Keratinocyte (primary cell): ENCODE data around the gene ACSM2A. TPM values are rescaled to one million over a fixed set of nuclear protein-coding genes. Genes with fewer than 3 reads are reported as not detected.
"Not testable (repeated sequence)": the region's sequence is repeated elsewhere in the genome, so short reads cannot be mapped to it uniquely, and the experiment has no call there.

Experiments used
- DNase-seq: peaks from one replicate; pipeline ENCODE4 v3.0.0-alpha.2; 2011; ENCODE audit warnings: low read depth, missing footprints, low spot score
- FAIRE-seq: peaks from 2 replicates; lab custom pipeline; 2011; peaks lifted over from hg19 to GRCh38; lab: Jason Lieb, UNC
- H2AFZ ChIP-seq: 2 replicates; pipeline ENCODE4 v1.6.0; 2012; ENCODE audit warnings: low read length, control low read depth, inconsistent platforms; ENCODE audit not compliant: control insufficient read depth
- H3K27ac ChIP-seq: 2 replicates; pipeline ENCODE4 v1.5.1; 2011; ENCODE audit warnings: low read length; ENCODE audit not compliant: control insufficient read depth, insufficient read depth
- H3K27me3 ChIP-seq: 3 replicates; pipeline ENCODE4 v1.6.0; 2011; ENCODE audit warnings: low read length; ENCODE audit not compliant: control insufficient read depth, insufficient read depth; ENCODE audit errors: extremely low read depth
- H3K36me3 ChIP-seq, 2 experiments: 2 replicates in 1 of 2; 3 replicates in 1 of 2; pipeline ENCODE4 v1.5.1; 2011; ENCODE audit warnings: low read length in 2 of 2, mild to moderate bottlenecking in 1 of 2; ENCODE audit not compliant: control insufficient read depth in 2 of 2, insufficient read depth in 2 of 2; ENCODE audit errors: extremely low read depth in 1 of 2
- H3K4me1 ChIP-seq: 3 replicates; pipeline ENCODE4 v1.5.1; 2011; ENCODE audit warnings: low read length; ENCODE audit not compliant: control insufficient read depth, insufficient read depth; ENCODE audit errors: extremely low read depth
- H3K4me2 ChIP-seq: 3 replicates; pipeline ENCODE4 v1.6.0; 2011; ENCODE audit warnings: low read depth, low read length; ENCODE audit not compliant: control insufficient read depth, insufficient read depth; ENCODE audit errors: extremely low read depth
- H3K4me3 ChIP-seq, 3 experiments: fragments of 200-600 bp in 1 of 3; sonication (generic) in 1 of 3; 2 replicates in 2 of 3; 3 replicates in 1 of 3; pipeline ENCODE4 v1.5.1; 2011 to 2016; ENCODE audit warnings: low read length in 3 of 3, mild to moderate bottlenecking in 3 of 3, control low read depth in 2 of 3, inconsistent platforms in 1 of 3, low read depth in 1 of 3, mixed read lengths in 1 of 3, mixed run types in 1 of 3, moderate library complexity in 1 of 3; ENCODE audit not compliant: control insufficient read depth in 2 of 3, insufficient read depth in 2 of 3; ENCODE audit errors: extremely low read depth in 1 of 3
- H3K79me2 ChIP-seq: 2 replicates; pipeline ENCODE4 v1.6.0; 2012; ENCODE audit warnings: low read length; ENCODE audit not compliant: control insufficient read depth, insufficient read depth
- H3K9ac ChIP-seq: 3 replicates; pipeline ENCODE4 v1.6.0; 2011; ENCODE audit warnings: low read length; ENCODE audit not compliant: control insufficient read depth, insufficient read depth; ENCODE audit errors: extremely low read depth
- H3K9me1 ChIP-seq: 3 replicates; pipeline ENCODE4 v1.6.0; 2011; ENCODE audit warnings: low read length; ENCODE audit not compliant: control insufficient read depth, insufficient read depth; ENCODE audit errors: extremely low read depth
- H3K9me3 ChIP-seq: 2 replicates; pipeline ENCODE4 v1.5.1; 2012; ENCODE audit warnings: low read depth, low read length; ENCODE audit not compliant: control insufficient read depth
- H4K20me1 ChIP-seq: 3 replicates; pipeline ENCODE4 v1.6.0; 2011; ENCODE audit warnings: low read length; ENCODE audit not compliant: control insufficient read depth, insufficient read depth; ENCODE audit errors: extremely low read depth
- CTCF ChIP-seq, 3 experiments: IDR thresholded peaks in 1 of 3; conservative IDR thresholded peaks in 1 of 3; optimal IDR thresholded peaks in 1 of 3; 2 replicates in 2 of 3; 3 replicates in 1 of 3; pipeline versions ENCODE3 to v1.5.1; 2011; ENCODE audit warnings: low read length in 3 of 3, mild to moderate bottlenecking in 3 of 3, moderate library complexity in 2 of 3, control low read depth in 1 of 3, inconsistent platforms in 1 of 3; ENCODE audit not compliant: insufficient read depth in 2 of 3; ENCODE audit errors: extremely low read depth in 1 of 3
- EZH2 ChIP-seq: IDR thresholded peaks from one replicate; pipeline ENCODE4 v1.6.1; 2012; ENCODE audit warnings: inconsistent platforms, mild to moderate bottlenecking, low read length, moderate library complexity
- dilution Hi-C: fragments of 300-500 bp; cut with MboI; formaldehyde crosslinking; loops from one replicate; pipeline ENCODE4 v1.7.0; 2020; ENCODE audit warnings: low sequenced_read_pairs; ENCODE audit not compliant: extremely low pct_ligation_motif_present
- polyA plus RNA-seq, 5 experiments: library from polyadenylated mRNA; depleted of rRNA in 3 of 5; stranded (reverse) in 3 of 5; stranded (forward) in 1 of 5; unstranded in 1 of 5; fragments of >200 nt; gene quantifications; 1 replicate in 1 of 5; 2 replicates in 3 of 5; 3 replicates in 1 of 5; pipeline versions ENCODE4 v1.2.1 to v1.2.3, GENCODE V29; 2011 to 2012; ENCODE audit warnings: missing spikeins in 2 of 5, low read depth in 1 of 5, low replicate concordance in 1 of 5

ACSM2A gene
- polyA plus RNA-seq, 1 donor (not counting 4 experiments of a cell fraction or from before 2014, with no cell fraction given) = not detected

GRCh38 chr16:20485408-20485807, 34.1 kb downstream of the ACSM2A start:
- Histone ChIP-seq H2AFZ (no peak overlapping the region), H3K4me2 (no peak overlapping the region), H3K27me3 (no peaks in the 10 kb centered on the region), H3K9me3 (no peaks in the 10 kb centered on the region), H3K79me2 (no peaks in the 10 kb centered on the region), H3K9ac (no peak overlapping the region), H4K20me1 (no peaks in the 10 kb centered on the region), H3K4me3 (no peak overlapping the region), H3K4me1 (no peaks in the 10 kb centered on the region), H3K9me1 (no peaks in the 10 kb centered on the region), H3K36me3 (no peaks in the 10 kb centered on the region), H3K27ac (no peak overlapping the region)
- DNase-seq = no peak
- TF ChIP-seq CTCF (optimal IDR thresholded peaks at IDR 0.05 in 1 of 3, IDR thresholded peaks at IDR 0.05 in 1 of 3, conservative IDR thresholded peaks at IDR 0.05 in 1 of 3; ENCODE audit: extremely low read depth in 1 of 3, insufficient read depth in 2 of 3, low read length in 3 of 3) = no peak
- no peak for TF ChIP-seq EZH2
- no peak for FAIRE-seq
- dilution Hi-C loops = no loop called here

GRCh38 chr16:20490994-20491393, 39.7 kb downstream of the ACSM2A start:
- FAIRE-seq, DNase-seq, H3K9ac ChIP-seq, H3K79me2 ChIP-seq, dilution Hi-C loops, H3K9me1 ChIP-seq, H4K20me1 ChIP-seq, H3K27ac ChIP-seq, H3K9me3 ChIP-seq, H2AFZ ChIP-seq, H3K4me1 ChIP-seq, H3K4me2 ChIP-seq, H3K36me3 ChIP-seq, H3K4me3 ChIP-seq, H3K27me3 ChIP-seq: not testable (repeated sequence)

- H3K36me3 ChIP-seq, FAIRE-seq, H3K27ac ChIP-seq, H3K4me2 ChIP-seq, H3K9me1 ChIP-seq, dilution Hi-C loops, H3K9me3 ChIP-seq, H3K79me2 ChIP-seq, H3K4me3 ChIP-seq, H3K27me3 ChIP-seq, H3K9ac ChIP-seq, DNase-seq, H2AFZ ChIP-seq, H3K4me1 ChIP-seq, H4K20me1 ChIP-seq: not testable (repeated sequence)
Observed at GRCh38 chr16:20491448-20491847, 40.1 kb downstream of the ACSM2A start.
